AG20443 (cell line): ENCODE results near the gene CD34.
A peak's percentile ranks its signal among the peaks of the same experiment; 100 is the strongest.

Experiments
- DNase-seq: peaks from one replicate; pipeline ENCODE4 v3.0.0; 2012; ENCODE audit warnings: low spot score, mixed read lengths

The CD34 gene

GRCh38 chr1:207873055-207873890 lies 37.7 kb downstream of the CD34 start:
- DNase-seq, result no peak

- DNase-seq, result no peak
Observed at GRCh38 chr1:207872621-207873020, 38.3 kb downstream of the CD34 start.

GRCh38 chr1:207871117-207871649 lies 39.7 kb downstream of the CD34 start:
- no peak for DNase-seq

DNA sequence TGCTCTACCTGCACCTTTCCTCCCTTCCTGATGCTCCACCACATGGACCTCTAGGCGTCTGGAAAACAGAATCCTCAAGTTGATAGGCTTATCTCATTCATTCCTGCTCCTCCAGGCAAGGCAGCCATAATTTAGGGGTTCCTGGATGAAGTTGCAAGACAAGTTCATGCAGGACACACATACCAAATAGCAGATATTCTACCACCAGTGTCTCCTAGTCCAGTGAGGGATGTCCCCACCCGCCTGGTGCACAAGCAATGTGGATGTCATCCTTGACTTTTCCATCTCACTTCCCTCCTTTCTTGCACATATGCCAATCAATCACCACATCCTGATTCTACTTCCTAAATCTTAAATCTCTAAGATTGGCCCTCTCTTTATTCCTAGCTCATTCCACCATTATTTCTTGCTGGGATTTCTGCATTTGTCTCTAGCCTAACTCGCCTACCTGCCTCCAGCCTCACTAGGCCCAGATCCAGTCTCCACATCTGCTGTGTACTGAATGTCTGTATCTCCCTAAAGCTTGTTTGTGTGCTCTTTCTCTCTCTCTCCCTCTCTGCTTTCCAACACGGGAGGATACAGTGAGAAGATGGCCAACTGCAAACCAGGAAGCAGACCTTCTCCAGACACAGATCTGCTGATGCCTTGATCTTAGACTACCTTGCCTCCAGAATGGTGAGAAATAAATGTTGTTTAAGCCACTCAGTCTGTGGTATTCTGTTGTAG lies 40.5 kb downstream of the CD34 start:
- no peak for DNase-seq

GRCh38 chr1:207869859-207870258 lies 41.1 kb downstream of the CD34 start:
- no peak for DNase-seq

DNA sequence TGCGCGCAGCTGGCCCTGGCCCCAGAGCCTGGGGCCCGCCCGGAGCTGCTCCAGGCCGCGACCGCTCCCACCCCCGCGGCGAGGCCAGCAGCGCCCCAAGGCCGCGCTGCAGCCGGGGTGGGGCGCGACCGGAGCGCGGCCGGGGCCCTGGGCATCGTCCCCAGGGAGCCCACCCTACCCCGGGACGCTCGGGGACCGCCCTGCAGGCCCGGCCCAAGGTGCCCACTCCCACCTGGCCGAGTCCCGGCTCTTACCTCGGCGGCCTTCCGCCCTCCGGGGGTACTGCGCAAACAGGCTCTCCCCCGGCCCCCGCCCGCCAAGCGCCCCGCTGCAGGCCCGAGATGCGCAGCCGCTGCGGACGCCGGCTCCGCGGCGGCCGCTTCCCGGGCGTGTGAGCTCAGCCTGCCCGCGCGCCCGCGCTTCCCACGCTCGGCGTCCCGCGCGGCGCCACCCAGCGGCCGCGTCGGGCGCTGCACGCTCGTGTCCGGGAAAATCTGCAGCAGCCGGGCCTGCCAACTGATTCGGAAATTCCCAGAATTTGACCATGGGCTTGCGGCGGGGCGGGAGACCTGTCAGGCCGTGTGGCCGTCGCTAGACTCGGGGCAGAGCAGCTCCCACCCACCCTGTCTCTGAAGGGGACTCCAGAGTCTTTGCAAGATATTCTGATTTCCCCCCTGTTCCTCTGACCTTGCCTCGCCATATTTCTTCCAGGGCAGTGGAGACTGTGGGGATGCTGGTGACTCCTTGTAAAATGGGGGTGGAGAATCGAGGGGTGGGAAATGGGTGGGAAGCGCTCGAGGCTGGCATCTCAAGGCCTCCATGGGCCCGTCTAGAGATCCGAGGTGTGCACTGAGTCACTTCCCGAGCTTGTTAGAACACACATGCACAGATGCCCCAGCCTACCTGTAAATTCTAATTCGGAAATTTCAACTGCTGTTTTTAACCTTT lies 41.9 kb downstream of the CD34 start:
- DNase-seq, result peak; percentile 96

DNA sequence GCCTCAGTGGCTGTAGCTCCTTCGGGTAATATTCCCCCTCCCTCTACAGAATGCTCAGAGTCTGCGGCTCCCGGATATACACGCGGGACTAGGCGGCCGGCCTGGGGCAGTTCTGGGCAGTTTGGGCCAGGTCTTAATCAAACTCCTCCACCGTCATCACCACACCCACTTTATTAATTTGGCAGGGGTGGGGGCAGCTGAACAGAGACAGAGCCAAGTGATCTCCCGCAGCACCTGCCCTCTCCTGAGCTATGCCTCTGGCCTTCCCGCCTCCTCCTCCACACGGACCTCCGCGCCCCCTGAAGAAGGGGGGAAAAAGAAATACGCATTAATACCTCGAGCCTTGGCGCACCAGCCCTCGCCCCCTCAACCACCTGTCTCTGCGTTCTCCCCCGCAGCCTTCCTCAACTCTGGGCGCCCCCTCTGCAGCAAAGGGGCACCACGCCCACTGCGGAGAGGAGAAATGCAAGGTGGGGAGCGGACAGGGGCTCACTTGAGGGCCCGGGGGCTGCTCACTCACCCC lies 42.6 kb downstream of the CD34 start:
- peak; percentile 63 for DNase-seq

DNA sequence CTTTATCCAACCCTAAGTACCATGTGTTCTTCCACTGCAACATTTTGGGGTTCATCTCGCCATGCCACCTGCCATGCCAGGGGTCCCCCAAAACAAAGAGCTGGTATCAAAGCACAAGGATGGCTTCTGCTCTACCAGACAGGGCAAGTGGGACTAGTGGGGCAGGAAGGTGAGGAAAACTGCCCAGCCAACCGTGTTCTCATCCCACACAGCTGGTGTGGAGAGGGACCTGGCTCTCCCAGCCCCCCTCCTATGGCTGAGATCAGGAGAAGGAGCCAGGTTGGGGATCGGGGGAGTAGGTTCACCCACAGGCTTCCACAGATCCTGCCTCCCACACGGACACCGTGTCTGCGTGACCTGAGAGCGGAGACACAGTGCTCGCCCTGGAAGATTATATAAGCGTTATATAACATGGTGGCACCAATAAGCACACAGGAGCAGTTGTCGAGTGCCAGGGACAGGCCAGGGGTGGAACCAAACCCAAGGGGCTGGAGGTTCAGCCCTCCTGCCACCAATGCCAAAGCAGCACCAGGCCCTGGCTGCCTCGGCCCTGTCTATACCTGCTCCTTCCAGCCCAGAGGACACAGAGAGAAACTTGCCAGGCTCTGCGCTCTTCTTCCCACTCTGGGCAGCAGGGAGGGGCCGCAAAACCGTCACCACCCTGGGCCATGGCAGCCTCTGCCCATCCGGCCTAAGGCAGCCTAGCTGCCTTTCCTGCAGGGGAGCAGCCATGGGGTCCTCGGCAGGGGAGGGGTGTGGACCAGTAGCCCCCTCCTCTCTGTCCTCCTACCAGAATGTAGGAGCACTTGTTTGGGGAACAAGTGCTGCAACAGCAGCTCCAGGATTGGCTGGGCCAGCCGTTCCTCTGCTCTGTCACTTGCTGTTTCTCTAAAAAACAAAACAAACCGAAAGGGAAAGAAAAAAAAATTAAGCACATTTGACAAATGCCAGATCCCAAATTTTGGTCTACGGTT lies 43.5 kb downstream of the CD34 start:
- peak; percentile 24 for DNase-seq

- no peak for DNase-seq
Observed at GRCh38 chr1:207866471-207867135, 44.3 kb downstream of the CD34 start.

- DNase-seq, result no peak
Observed at GRCh38 chr1:207863893-207864535, 46.9 kb downstream of the CD34 start.

DNA sequence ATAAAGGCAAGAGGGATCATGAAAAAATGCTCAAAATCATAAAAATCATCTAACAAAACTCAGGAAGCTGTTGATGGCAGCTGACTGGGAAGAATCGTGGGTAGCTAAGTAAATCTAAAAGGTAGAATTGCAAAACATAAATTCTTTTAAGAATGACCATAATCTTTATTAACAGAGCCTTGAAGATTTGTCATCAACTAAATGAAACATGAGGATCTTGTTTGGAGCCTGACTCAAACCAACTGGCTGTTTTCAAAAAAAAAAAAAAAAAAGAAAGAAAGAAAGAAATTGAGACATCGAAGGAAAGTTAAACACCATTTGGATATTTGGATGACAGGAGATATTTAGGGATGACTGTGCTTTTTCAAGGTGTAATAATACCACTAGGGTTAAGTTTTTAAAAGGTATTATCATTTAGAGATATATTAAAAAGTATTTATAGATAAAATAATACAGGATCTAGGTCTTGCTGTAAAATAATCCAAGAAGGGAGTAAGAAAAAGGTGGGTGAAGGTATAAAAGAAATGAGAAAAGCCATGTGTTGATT lies 48.6 kb downstream of the CD34 start:
- peak; percentile 42 for DNase-seq

DNA sequence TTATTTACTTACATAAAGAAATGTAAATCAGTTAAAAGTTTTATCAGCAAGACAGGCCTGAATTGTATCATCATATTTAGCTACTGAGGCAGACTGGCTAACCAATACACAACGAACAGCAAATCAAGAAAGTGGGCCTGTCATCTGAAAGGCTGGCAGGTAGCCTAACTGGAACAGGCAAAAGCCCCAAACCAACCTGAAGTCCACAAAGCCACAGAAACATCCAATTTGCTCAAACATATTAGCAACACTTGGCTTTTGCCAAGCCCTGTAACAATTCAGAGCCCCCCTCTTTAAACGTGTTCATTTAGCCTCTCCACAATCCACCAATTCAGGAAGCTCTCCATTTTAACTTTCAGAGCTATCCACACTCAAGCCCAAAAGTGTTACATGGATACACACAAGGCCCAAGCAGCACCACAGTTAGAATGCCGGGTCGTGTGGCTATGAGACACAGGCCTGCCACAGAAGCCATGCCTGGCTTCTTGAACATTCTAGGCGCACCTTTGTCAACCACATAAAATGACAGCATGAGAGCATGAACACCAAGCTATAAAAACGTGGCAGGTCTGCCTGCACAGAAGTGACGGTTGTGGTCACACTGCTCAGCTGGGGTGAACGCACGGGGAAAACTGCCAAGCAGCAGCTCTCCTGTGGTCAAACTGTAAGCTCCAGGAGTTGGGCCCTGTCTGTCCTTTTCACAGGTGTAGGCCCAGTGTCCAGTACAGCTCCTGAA lies 49.3 kb downstream of the CD34 start:
- DNase-seq, result no peak

DNA sequence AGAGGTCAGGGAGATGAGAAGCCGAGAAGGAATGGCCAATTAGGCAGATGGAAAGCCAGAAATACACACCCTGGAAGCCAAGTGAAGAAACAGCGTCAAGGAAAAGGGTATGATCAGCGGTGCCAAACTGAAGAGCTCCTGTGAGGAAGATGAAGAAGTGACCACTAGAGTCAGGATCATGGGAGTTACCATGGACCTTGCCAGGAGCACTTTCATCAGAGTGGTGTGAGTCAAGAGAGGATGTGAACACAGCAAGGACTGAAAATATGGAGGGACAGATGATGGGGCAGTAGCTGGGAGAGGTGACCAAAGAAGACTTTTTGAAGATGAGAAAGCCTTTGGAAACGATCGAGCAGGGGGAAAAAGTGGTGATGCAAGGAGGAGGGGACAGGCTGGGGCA lies 50.4 kb downstream of the CD34 start:
- no peak for DNase-seq

GRCh38 chr1:207858806-207859205 lies 52.1 kb downstream of the CD34 start:
- no peak for DNase-seq

GRCh38 chr1:207858281-207858680 lies 52.6 kb downstream of the CD34 start:
- DNase-seq, result no peak

DNA sequence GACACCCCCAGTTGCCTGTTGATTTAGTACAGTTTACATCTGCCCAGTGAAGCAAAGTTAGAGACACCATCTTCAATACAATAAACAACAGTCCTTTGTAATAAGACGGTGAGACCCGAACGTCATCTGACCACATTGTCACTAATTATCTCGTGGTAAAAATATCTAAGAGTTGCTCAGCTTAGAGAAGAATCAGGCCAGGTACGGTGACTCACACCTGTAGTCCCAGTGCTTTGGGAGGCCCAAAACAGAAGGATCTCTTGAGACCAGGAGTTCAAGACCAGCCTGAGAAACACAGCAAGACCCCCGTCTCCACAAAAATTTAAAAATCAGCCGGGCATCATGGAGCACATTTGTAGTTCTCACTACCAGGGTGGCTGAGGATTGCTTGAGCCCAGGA lies 53.5 kb downstream of the CD34 start:
- DNase-seq, result no peak

GRCh38 chr1:207856276-207857023 lies 54.5 kb downstream of the CD34 start:
- DNase-seq, result no peak

DNA sequence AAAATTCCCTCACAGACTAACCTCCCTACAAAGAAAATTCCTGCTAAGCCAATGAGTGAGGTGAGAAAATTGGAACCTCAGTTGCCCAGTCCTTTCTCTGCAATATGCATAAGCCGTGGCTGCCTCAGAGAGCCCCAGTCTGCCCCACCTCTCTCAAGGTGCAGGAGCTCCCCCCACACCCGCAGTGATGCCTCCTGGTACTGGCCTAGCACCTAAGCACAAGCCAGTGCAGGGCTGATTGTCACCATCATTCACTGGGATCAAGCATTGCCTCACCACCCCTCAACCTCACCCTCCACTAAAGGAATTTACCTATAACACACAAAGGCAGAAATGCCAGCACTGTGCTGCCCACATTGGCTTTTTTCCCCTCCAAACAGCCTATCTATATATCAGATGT lies 56.9 kb downstream of the CD34 start:
- no peak for DNase-seq
